AG09309 (cell line): Measurements from ENCODE around the gene TYMP.

Experiments used
- DNase-seq: peaks from one replicate; pipeline ENCODE4 v3.0.0-alpha.2; 2010; ENCODE audit warnings: low read depth
- H3K4me3 ChIP-seq: 2 replicates; pipeline ENCODE4 v1.5.1; 2011; ENCODE audit warnings: mild to moderate bottlenecking, low read depth, low read length, moderate library complexity; ENCODE audit not compliant: control insufficient read depth
- CTCF ChIP-seq: IDR thresholded peaks from 2 replicates; pipeline ENCODE4 v1.5.1; 2011; ENCODE audit warnings: mild to moderate bottlenecking, low read depth, low read length, inconsistent platforms; ENCODE audit not compliant: insufficient read depth, control insufficient read depth; ENCODE audit errors: missing control alignments

TYMP gene

GRCh38 chr22:50490531-50491308 lies 39.1 kb downstream of the TYMP start:
- H3K4me3 ChIP-seq, result no peak overlapping the region
- no peak for TF ChIP-seq CTCF
- DNase-seq, result no peak

- no peak overlapping the region for H3K4me3 ChIP-seq
- no peak for TF ChIP-seq CTCF
- DNase-seq, result no peak
These were observed 40.2 kb downstream of the TYMP start for GRCh38 chr22:50489363-50490243.

GRCh38 chr22:50488886-50489285 lies 40.9 kb downstream of the TYMP start:
- H3K4me3 ChIP-seq, result no peak overlapping the region
- no peak for TF ChIP-seq CTCF
- no peak for DNase-seq

- H3K4me3 ChIP-seq, result no peak overlapping the region
- DNase-seq, result no peak
These were observed 41.7 kb downstream of the TYMP start for GRCh38 chr22:50488006-50488677.

GRCh38 chr22:50487290-50488005 lies 42.4 kb downstream of the TYMP start:
- no peak overlapping the region for H3K4me3 ChIP-seq
- no peak for DNase-seq
- no peak for TF ChIP-seq CTCF

More at GRCh38 chr22:50488006-50488677, 41.7 kb downstream of the TYMP start:
- no peak for TF ChIP-seq CTCF

- DNase-seq, result no peak
- H3K4me3 ChIP-seq, result no peak within 1 kb of the TSS
- no peak for TF ChIP-seq CTCF
These were observed 43.1 kb downstream of the TYMP start, which contains the start of gene MIOX for GRCh38 chr22:50486561-50487289. Gene MIOX, plus strand, starts transcription at chr22:50486859. Its CDS starts 39 bp downstream, at chr22:50486898.
